NB4 (cell line): ENCODE data around the gene BCL10.

ENCODE experiments used
- DNase-seq: peaks from one replicate; pipeline ENCODE4 v3.0.0; 2010; ENCODE audit warnings: low read depth
- H3K4me3 ChIP-seq: one replicate; pipeline ENCODE4 v1.5.1; 2011; ENCODE audit warnings: mild to moderate bottlenecking, low read depth, low read length, moderate library complexity
- MAX ChIP-seq: IDR thresholded peaks from 2 replicates; pipeline ENCODE4 v1.6.1; 2011; ENCODE audit warnings: low read depth, low read length
- MYC ChIP-seq: IDR thresholded peaks from 2 replicates; pipeline ENCODE4 v1.6.1; 2011; ENCODE audit warnings: low read depth, low read length
- POLR2A ChIP-seq: IDR thresholded peaks from 2 replicates; pipeline ENCODE4 v1.6.1; 2011; ENCODE audit warnings: mild to moderate bottlenecking; ENCODE audit not compliant: insufficient read length; ENCODE audit errors: extremely low read depth
- TF ChIP-seq, protein P1 (sequence below): IDR thresholded peaks from one replicate; pipeline ENCODE4 v1.5.1; 2012; ENCODE audit warnings: low read depth, low read length

BCL10 gene

GRCh38 chr1:85320371-85321131 is 44.1 kb upstream of the BCL10 start:
- no peak for TF ChIP-seq MAX
- TF ChIP-seq, protein P1, sequence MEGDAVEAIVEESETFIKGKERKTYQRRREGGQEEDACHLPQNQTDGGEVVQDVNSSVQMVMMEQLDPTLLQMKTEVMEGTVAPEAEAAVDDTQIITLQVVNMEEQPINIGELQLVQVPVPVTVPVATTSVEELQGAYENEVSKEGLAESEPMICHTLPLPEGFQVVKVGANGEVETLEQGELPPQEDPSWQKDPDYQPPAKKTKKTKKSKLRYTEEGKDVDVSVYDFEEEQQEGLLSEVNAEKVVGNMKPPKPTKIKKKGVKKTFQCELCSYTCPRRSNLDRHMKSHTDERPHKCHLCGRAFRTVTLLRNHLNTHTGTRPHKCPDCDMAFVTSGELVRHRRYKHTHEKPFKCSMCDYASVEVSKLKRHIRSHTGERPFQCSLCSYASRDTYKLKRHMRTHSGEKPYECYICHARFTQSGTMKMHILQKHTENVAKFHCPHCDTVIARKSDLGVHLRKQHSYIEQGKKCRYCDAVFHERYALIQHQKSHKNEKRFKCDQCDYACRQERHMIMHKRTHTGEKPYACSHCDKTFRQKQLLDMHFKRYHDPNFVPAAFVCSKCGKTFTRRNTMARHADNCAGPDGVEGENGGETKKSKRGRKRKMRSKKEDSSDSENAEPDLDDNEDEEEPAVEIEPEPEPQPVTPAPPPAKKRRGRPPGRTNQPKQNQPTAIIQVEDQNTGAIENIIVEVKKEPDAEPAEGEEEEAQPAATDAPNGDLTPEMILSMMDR, result no peak
- TF ChIP-seq MYC, result no peak
- TF ChIP-seq POLR2A, result no peak
- H3K4me3 ChIP-seq, result no peak overlapping the region
- no peak for DNase-seq

DNA sequence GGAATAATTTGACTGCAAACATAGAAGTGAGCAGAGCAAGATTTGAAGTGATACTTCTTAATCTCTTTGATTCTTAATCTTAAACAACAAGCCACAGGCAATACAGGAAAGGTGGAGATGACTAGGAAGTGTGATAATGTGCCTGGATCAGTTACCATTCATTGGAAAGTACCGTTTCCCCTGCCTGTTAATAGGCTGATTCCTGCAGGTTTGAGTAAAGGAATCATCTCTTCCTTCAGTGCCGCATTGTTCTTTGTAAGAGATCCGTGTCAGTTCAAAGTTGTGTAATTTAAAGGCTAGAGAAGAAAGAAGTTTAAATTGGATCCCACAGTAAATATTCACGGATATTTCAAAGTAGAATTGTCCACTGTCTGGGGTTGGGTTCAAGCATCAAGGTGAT is 43.5 kb upstream of the BCL10 start:
- no peak overlapping the region for H3K4me3 ChIP-seq
- no peak for DNase-seq
- TF ChIP-seq MYC (no peak), POLR2A (no peak), MAX (no peak)
- TF ChIP-seq, protein P1, result no peak

DNA sequence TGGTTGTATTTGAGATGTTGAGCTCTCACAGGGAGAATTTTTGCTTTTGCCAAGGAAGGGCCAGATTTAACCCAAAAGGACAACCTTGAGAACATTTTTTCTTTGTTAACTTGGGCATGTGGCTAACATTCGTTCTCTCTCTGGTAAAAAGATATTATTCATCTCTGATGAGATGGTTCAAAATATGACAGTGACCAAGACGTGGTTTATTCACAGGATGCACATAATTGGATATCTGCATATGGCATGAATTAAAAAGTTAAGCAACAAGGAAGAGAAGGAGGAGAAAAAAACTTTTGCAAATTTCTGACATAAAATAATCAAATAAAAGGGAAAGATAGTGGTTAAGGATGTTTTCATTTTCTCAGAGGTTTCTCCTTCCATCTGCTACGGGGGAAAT is 43.1 kb upstream of the BCL10 start:
- H3K4me3 ChIP-seq, result no peak overlapping the region
- DNase-seq, result no peak
- TF ChIP-seq MYC, result no peak
- TF ChIP-seq, protein P1, result no peak

- no peak overlapping the region for H3K4me3 ChIP-seq
- TF ChIP-seq MAX, result no peak
- no peak for TF ChIP-seq MYC
- TF ChIP-seq, protein P1, result no peak
- no peak for TF ChIP-seq POLR2A
- no peak for DNase-seq
Measured at GRCh38 chr1:85318217-85318616, 41.8 kb upstream of the BCL10 start.

GRCh38 chr1:85317560-85317959 is 41.1 kb upstream of the BCL10 start:
- TF ChIP-seq, protein P1, result no peak
- TF ChIP-seq MYC (no peak), POLR2A (no peak), MAX (no peak)
- no peak overlapping the region for H3K4me3 ChIP-seq
- DNase-seq, result no peak

GRCh38 chr1:85316321-85316720 is 39.9 kb upstream of the BCL10 start:
- TF ChIP-seq POLR2A (no peak), MAX (no peak), MYC (no peak)
- TF ChIP-seq, protein P1, result no peak
- no peak for DNase-seq
- no peak overlapping the region for H3K4me3 ChIP-seq
